Muscle of leg (tissue), 11 donors: ENCODE data around the gene NIN. TPM values are rescaled to one million over a fixed set of nuclear protein-coding genes. Genes with fewer than 3 reads are reported as not detected.
"Not testable (repeated sequence)": the region's sequence is repeated elsewhere in the genome, so short reads cannot be mapped to it uniquely, and the experiment has no call there.

Experiments
- DNase-seq: peaks from one replicate; pipeline ENCODE4 v3.0.0; 2013
- H3K27ac ChIP-seq: one replicate; pipeline ENCODE4 v1.5.1; 2013; ENCODE audit warnings: mild to moderate bottlenecking, low read length, control low read depth
- H3K27me3 ChIP-seq: one replicate; pipeline ENCODE4 v1.6.1; 2013; ENCODE audit warnings: low read length; ENCODE audit not compliant: control insufficient read depth, insufficient read depth
- H3K36me3 ChIP-seq: one replicate; pipeline ENCODE4 v1.6.1; 2013; ENCODE audit warnings: low read length; ENCODE audit not compliant: control insufficient read depth, insufficient read depth
- H3K4me1 ChIP-seq: one replicate; pipeline ENCODE4 v1.6.1; 2013; ENCODE audit warnings: low read length; ENCODE audit not compliant: control insufficient read depth, insufficient read depth
- H3K4me3 ChIP-seq: one replicate; pipeline ENCODE4 v1.5.1; 2013; ENCODE audit warnings: low read length, control low read depth
- H3K9me3 ChIP-seq: replicated peaks from 2 replicates; pipeline ENCODE4 v1.6.1; 2013; ENCODE audit warnings: low read depth, low read length; ENCODE audit not compliant: control insufficient read depth
- WGBS: methylation state at CpG from one replicate; pipeline ENCODE4 v1.1.5; 2013; ENCODE audit warnings: missing lambda C conversion rate; ENCODE audit not compliant: insufficient coverage; 5-methylcytosine and 5-hydroxymethylcytosine counted together
- polyA plus RNA-seq, 8 donors: library from polyadenylated mRNA; unstranded; fragments of 120-200 nt; gene quantifications; one replicate each; pipeline versions ENCODE4 v1.2.1 to v1.2.3, GENCODE V29; 2013; ENCODE audit warnings: inconsistent platforms in 1 of 8, low replicate concordance in 1 of 8; ENCODE audit not compliant: insufficient read length in 8 of 8, insufficient read depth in 1 of 8
- total RNA-seq: library from RNA; stranded (reverse); fragments of 120-200 nt; gene quantifications from one replicate; pipeline ENCODE4 v1.2.4, GENCODE V29; 2013

NIN gene
- total and polyA plus RNA-seq, 9 donors: 21.3 to 46.8 (median 39.4) TPM

DNA sequence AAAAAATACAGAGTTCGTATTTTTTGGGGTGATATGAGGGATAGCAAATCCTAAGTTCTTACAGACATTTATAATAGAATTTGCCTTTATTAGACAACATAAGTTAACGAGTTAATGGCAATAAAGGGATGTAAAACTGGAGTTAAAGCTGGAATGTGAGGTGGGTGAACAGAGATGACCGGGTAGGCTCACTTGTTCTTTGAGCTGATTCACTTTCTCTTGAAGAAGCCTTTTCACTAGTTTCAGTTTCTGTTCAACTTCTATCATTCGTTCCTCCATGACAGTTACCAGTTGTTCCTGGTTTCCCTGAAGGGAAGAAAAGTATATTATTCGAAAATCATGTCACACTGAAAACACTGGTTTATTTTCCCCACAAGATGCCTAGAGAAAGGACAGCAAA is 105.2 kb downstream of the NIN start:
- no peak for DNase-seq
- H3K4me1 ChIP-seq: no peaks in the 10 kb centered on the region
- no peaks in the 10 kb centered on the region for H3K9me3 ChIP-seq
- H3K27ac ChIP-seq: no peak overlapping the region
- no CpG with 5 or more reads among the region's 5 CpGs for WGBS
- H3K27me3 ChIP-seq: no peaks in the 10 kb centered on the region
- no peak overlapping the region for H3K4me3 ChIP-seq
- H3K36me3 ChIP-seq: peaks cover 49% of the 10 kb centered on the region

DNA sequence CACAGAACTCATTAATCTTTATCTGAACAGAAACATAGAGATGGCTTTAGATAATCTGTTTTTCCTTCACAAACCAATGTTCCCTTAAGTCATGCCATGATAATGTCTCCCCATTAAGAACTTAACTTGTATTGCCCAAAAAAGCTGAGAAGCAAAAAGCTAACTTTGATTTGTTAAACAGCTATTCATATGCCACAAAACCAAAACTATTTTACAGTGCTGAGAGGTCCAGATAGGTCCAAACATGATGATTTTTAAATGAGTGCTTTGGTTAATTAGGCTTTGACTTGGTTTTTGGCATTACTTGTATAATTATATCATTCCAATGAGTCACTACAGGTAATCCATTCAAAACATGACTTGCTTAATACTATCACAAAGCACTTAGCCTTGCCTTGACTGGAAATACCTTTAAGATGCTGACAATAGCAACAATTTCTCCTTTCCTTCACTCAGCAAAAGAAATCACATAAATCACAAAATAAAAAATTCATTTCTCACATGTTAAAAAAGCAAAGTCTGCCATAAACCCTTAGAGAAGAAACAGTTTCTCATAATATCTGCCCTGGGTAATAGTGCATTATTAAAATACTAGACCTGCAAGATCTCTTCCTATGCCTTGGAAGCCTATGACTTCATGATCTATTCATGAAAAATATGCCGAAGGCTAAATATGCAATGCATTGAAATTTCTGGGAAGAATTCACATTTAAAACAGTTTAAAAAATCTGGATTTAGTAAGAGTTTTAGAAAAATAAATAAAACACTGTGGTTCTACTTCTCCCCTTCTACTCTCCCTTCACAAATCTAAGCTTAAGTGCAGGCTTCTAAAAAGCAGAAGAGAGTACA is 110.8 kb downstream of the NIN start:
- Histone ChIP-seq H3K27ac (no peak overlapping the region), H3K4me1 (no peaks in the 10 kb centered on the region), H3K36me3 (peaks cover 18% of the 10 kb centered on the region), H3K4me3 (no peak overlapping the region), H3K9me3 (no peaks in the 10 kb centered on the region), H3K27me3 (no peaks in the 10 kb centered on the region)
- no CpG with 5 or more reads among the region's 1 CpG for WGBS
- no peak for DNase-seq

- no peaks in the 10 kb centered on the region for H3K27me3 ChIP-seq
- no peak overlapping the region for H3K4me3 ChIP-seq
- H3K4me1 ChIP-seq: no peaks in the 10 kb centered on the region
- no CpG with 5 or more reads among the region's 1 CpG for WGBS
- DNase-seq: no peak
- H3K9me3 ChIP-seq: no peaks in the 10 kb centered on the region
- H3K36me3 ChIP-seq: peaks cover 10% of the 10 kb centered on the region
- no peak overlapping the region for H3K27ac ChIP-seq
These were observed 112.0 kb downstream of the NIN start for GRCh38 chr14:50718949-50719348.

GRCh38 chr14:50717811-50718210 is 113.2 kb downstream of the NIN start:
- no peak for DNase-seq
- H3K4me1 ChIP-seq: no peaks in the 10 kb centered on the region
- H3K27me3 ChIP-seq: no peaks in the 10 kb centered on the region
- no peak overlapping the region for H3K27ac ChIP-seq
- peaks cover 6% of the 10 kb centered on the region for H3K36me3 ChIP-seq
- no peak overlapping the region for H3K4me3 ChIP-seq
- no peaks in the 10 kb centered on the region for H3K9me3 ChIP-seq
- WGBS: 69% methylated on average over 2 of the region's 7 CpGs

- Histone ChIP-seq H3K9me3 (no peaks in the 10 kb centered on the region), H3K4me1 (no peaks in the 10 kb centered on the region), H3K36me3 (no peaks in the 10 kb centered on the region), H3K27me3 (no peaks in the 10 kb centered on the region), H3K4me3 (no peak overlapping the region), H3K27ac (no peak overlapping the region)
- DNase-seq: peak; percentile 37
- WGBS: no CpG with 5 or more reads among the region's 2 CpGs
These were observed 116.4 kb downstream of the NIN start for GRCh38 chr14:50714450-50715073.

GRCh38 chr14:50711043-50711442 is 119.9 kb downstream of the NIN start:
- H3K9me3 ChIP-seq: no peaks in the 10 kb centered on the region
- WGBS: no CpG with 5 or more reads among the region's 3 CpGs
- DNase-seq: no peak
- H3K27ac ChIP-seq: no peak overlapping the region
- H3K4me1 ChIP-seq: no peaks in the 10 kb centered on the region
- H3K36me3 ChIP-seq: no peaks in the 10 kb centered on the region
- H3K27me3 ChIP-seq: no peaks in the 10 kb centered on the region
- no peak overlapping the region for H3K4me3 ChIP-seq

DNA sequence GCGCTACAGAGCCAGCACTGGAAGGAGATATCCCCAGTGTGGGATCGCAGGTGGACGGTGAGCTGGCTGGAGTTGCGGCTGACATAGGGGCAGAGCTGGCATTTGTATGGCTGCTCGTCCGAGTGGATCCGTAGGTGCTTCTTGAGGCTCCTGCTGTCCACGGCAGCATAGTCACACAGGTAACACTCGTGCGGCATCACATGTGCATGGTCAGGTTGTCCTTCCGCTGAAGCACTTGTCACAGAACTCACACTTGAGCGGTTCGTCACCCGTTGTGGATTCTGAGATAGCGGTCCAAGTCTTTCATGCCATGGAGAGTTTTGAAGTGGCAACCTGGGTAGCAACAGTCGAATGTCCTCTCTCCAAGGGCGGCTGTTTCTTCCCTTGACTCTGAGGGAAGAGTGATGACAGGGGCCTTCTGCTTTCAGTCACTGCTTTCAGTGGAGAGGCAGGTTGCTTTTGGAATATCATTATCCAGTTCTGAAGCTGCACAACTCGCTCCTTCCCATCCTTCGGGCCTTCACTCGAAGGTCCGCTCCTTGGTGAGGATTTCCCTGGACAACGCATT is 125.9 kb downstream of the NIN start:
- no peak for DNase-seq
- 94% methylated on average over 21 of the region's 22 CpGs for WGBS
- no peaks in the 10 kb centered on the region for H3K9me3 ChIP-seq
- H3K4me1 ChIP-seq: no peaks in the 10 kb centered on the region
- H3K27me3 ChIP-seq: no peaks in the 10 kb centered on the region
- H3K36me3 ChIP-seq: no peaks in the 10 kb centered on the region
- H3K27ac ChIP-seq: no peak overlapping the region
- no peak overlapping the region for H3K4me3 ChIP-seq

DNA sequence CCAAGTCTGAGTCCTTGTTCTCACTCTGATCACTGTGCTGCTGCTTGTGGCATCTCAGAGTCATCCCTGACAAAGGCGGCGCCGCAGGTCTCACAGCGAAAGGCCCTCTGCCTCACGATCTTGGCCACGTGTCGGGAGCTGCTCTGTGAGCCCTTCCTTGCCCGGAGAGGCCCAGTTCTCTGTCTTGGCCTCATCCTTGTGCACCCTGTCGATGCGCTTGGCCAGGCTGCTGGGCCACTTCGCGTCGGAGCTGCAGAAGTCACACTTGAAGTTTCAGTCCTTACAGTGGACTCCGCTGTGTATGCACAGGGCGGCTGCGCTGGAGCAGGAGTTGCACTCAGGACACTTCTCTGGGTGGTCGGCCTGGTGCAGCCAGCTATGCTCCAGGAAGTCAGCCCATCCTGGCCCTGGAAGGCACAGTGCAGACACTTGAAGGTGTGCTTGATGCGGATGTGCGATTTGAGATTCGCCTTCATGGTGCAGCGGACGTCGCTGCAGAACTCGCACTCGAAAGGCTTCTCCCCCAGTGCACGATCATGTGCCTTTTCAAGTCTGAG is 126.4 kb downstream of the NIN start:
- H3K27me3 ChIP-seq: no peaks in the 10 kb centered on the region
- DNase-seq: no peak
- WGBS: 93% methylated on average over 26 of the region's 26 CpGs
- no peak overlapping the region for H3K27ac ChIP-seq
- no peak overlapping the region for H3K4me3 ChIP-seq
- no peaks in the 10 kb centered on the region for H3K36me3 ChIP-seq
- no peaks in the 10 kb centered on the region for H3K4me1 ChIP-seq
- H3K9me3 ChIP-seq: no peaks in the 10 kb centered on the region

- whole genome bisulfite sequencing: no CpG with 5 or more reads among the region's 4 CpGs
These were observed 133.2 kb downstream of the NIN start for GRCh38 chr14:50697659-50698290.

GRCh38 chr14:50694260-50694659 is 136.7 kb downstream of the NIN start:
- not testable (repeated sequence) for H3K4me1 ChIP-seq, H3K36me3 ChIP-seq, H3K27me3 ChIP-seq, H3K9me3 ChIP-seq, H3K27ac ChIP-seq, DNase-seq, H3K4me3 ChIP-seq
- 94% methylated on average over 3 of the region's 3 CpGs for whole genome bisulfite sequencing

More at GRCh38 chr14:50697659-50698290, 133.2 kb downstream of the NIN start:
- H3K4me3 ChIP-seq: no peak overlapping the region
- peaks cover 3% of the 10 kb centered on the region for H3K9me3 ChIP-seq
- H3K36me3 ChIP-seq: no peaks in the 10 kb centered on the region
- no peak for DNase-seq
- no peaks in the 10 kb centered on the region for H3K27me3 ChIP-seq
- no peak overlapping the region for H3K27ac ChIP-seq
- H3K4me1 ChIP-seq: no peaks in the 10 kb centered on the region
